ENCODE results near the gene PLXNA2. TPM values are rescaled to one million over a fixed set of nuclear protein-coding genes. Genes with fewer than 3 reads are reported as not detected.

The PLXNA2 gene
- total RNA-seq, 1 donor from 2014 or later: 17.7 TPM

- Histone ChIP-seq H3K4me3 (ENCODE audit: insufficient read depth, low read depth, low read length) (no peak overlapping the region), H3K4me1 (ENCODE audit: insufficient read depth, low read length) (peaks cover 18% of the 10 kb centered on the region), H3K36me3 (ENCODE audit: insufficient read depth, low read length) (no peaks in the 10 kb centered on the region), H2AFZ (ENCODE audit: low read depth, low read length) (no peak overlapping the region), H3K79me2 (ENCODE audit: insufficient read depth, low read length) (no peaks in the 10 kb centered on the region), H3K9me3 (ENCODE audit: insufficient read depth, low read depth, low read length) (no peaks in the 10 kb centered on the region), H3K4me2 (ENCODE audit: low read length) (peak overlapping the region; percentile 56), H3K27ac (ENCODE audit: low read depth, low read length) (no peak overlapping the region), H3K27me3 (ENCODE audit: insufficient read depth, low read length) (no peaks in the 10 kb centered on the region), H3K9ac (ENCODE audit: low read length) (no peak overlapping the region), H4K20me1 (ENCODE audit: insufficient read depth, low read length) (no peaks in the 10 kb centered on the region)
- no peak overlapping the region for H3K4me3 Mint-ChIP-seq (ENCODE audit: unreplicated experiment)
- H3K4me1 Mint-ChIP-seq (ENCODE audit: low read depth, unreplicated experiment): peaks cover 49% of the 10 kb centered on the region
- H3K36me3 Mint-ChIP-seq (ENCODE audit: low read depth, unreplicated experiment): peaks cover under 1% of the 10 kb centered on the region
- no peaks in the 10 kb centered on the region for H3K9me3 Mint-ChIP-seq (ENCODE audit: unreplicated experiment)
- FAIRE-seq (no peak), DNase-seq (ENCODE audit: low read depth) (peak; percentile 56)
- TF ChIP-seq, protein P1, sequence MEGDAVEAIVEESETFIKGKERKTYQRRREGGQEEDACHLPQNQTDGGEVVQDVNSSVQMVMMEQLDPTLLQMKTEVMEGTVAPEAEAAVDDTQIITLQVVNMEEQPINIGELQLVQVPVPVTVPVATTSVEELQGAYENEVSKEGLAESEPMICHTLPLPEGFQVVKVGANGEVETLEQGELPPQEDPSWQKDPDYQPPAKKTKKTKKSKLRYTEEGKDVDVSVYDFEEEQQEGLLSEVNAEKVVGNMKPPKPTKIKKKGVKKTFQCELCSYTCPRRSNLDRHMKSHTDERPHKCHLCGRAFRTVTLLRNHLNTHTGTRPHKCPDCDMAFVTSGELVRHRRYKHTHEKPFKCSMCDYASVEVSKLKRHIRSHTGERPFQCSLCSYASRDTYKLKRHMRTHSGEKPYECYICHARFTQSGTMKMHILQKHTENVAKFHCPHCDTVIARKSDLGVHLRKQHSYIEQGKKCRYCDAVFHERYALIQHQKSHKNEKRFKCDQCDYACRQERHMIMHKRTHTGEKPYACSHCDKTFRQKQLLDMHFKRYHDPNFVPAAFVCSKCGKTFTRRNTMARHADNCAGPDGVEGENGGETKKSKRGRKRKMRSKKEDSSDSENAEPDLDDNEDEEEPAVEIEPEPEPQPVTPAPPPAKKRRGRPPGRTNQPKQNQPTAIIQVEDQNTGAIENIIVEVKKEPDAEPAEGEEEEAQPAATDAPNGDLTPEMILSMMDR (IDR thresholded peaks at IDR 0.05; ENCODE audit: insufficient read depth, low read depth, low read length): no peak
- no peak for TF ChIP-seq EZH2 (IDR thresholded peaks at IDR 0.05; ENCODE audit: insufficient read depth, low read length)
- no peak overlapping the region for H3K27ac Mint-ChIP-seq (ENCODE audit: unreplicated experiment)
- peaks cover 5% of the 10 kb centered on the region for H3K27me3 Mint-ChIP-seq (ENCODE audit: low read depth, unreplicated experiment)
Observed at GRCh38 chr1:208174731-208175507, 69.3 kb downstream of the PLXNA2 start.

DNA sequence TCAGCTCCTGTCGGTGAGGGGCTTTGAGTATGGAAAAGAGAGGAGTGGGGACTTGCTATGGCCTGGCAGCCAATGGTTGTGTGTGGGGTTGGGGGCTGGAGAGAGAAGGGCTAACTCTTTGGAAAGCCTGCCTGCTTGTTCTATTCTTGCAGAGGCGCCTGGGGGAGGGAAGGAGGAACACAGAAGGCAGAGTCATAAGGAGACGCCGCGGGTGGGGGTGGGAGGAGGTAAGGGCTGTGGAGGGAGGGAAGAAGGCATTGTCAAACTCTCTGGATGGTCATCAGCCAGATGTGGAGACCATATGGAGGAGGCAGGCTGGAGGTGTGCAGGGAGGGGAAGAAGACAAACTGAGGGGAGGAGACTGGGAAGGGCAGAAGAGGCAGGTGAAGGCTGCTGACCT is 70.0 kb downstream of the PLXNA2 start:
- Histone ChIP-seq H2AFZ (ENCODE audit: low read depth, low read length) (no peak overlapping the region), H3K36me3 (ENCODE audit: insufficient read depth, low read length) (no peaks in the 10 kb centered on the region), H3K4me3 (ENCODE audit: insufficient read depth, low read depth, low read length) (no peak overlapping the region), H3K4me2 (ENCODE audit: low read length) (peak overlapping the region; percentile 56), H3K79me2 (ENCODE audit: insufficient read depth, low read length) (no peaks in the 10 kb centered on the region), H3K27me3 (ENCODE audit: insufficient read depth, low read length) (no peaks in the 10 kb centered on the region), H3K9me3 (ENCODE audit: insufficient read depth, low read depth, low read length) (no peaks in the 10 kb centered on the region), H4K20me1 (ENCODE audit: insufficient read depth, low read length) (no peaks in the 10 kb centered on the region), H3K9ac (ENCODE audit: low read length) (no peak overlapping the region), H3K27ac (ENCODE audit: low read depth, low read length) (no peak overlapping the region), H3K4me1 (ENCODE audit: insufficient read depth, low read length) (peaks cover 18% of the 10 kb centered on the region)
- peaks cover 5% of the 10 kb centered on the region for H3K27me3 Mint-ChIP-seq (ENCODE audit: low read depth, unreplicated experiment)
- TF ChIP-seq, protein P1 (IDR thresholded peaks at IDR 0.05; ENCODE audit: insufficient read depth, low read depth, low read length): no peak
- TF ChIP-seq EZH2 (IDR thresholded peaks at IDR 0.05; ENCODE audit: insufficient read depth, low read length): no peak
- no peaks in the 10 kb centered on the region for H3K9me3 Mint-ChIP-seq (ENCODE audit: unreplicated experiment)
- H3K4me3 Mint-ChIP-seq (ENCODE audit: unreplicated experiment): no peak overlapping the region
- FAIRE-seq (no peak), DNase-seq (ENCODE audit: low read depth) (no peak)
- H3K4me1 Mint-ChIP-seq (ENCODE audit: low read depth, unreplicated experiment): peaks cover 49% of the 10 kb centered on the region
- no peak overlapping the region for H3K27ac Mint-ChIP-seq (ENCODE audit: unreplicated experiment)
- peaks cover 2% of the 10 kb centered on the region for H3K36me3 Mint-ChIP-seq (ENCODE audit: low read depth, unreplicated experiment)

GRCh38 chr1:208173749-208174148 is 70.4 kb downstream of the PLXNA2 start:
- no peak overlapping the region for H3K9ac ChIP-seq (ENCODE audit: low read length)
- Mint-ChIP-seq H3K27me3 (ENCODE audit: low read depth, unreplicated experiment) (peaks cover 7% of the 10 kb centered on the region), H3K36me3 (ENCODE audit: low read depth, unreplicated experiment) (peaks cover 2% of the 10 kb centered on the region), H3K4me3 (ENCODE audit: unreplicated experiment) (no peak overlapping the region), H3K27ac (ENCODE audit: unreplicated experiment) (no peak overlapping the region), H3K9me3 (ENCODE audit: unreplicated experiment) (no peaks in the 10 kb centered on the region), H3K4me1 (ENCODE audit: low read depth, unreplicated experiment) (peaks cover 48% of the 10 kb centered on the region)
- no peaks in the 10 kb centered on the region for H3K27me3 ChIP-seq (ENCODE audit: insufficient read depth, low read length)
- no peaks in the 10 kb centered on the region for H3K79me2 ChIP-seq (ENCODE audit: insufficient read depth, low read length)
- H3K27ac ChIP-seq (ENCODE audit: low read depth, low read length): no peak overlapping the region
- H4K20me1 ChIP-seq (ENCODE audit: insufficient read depth, low read length): no peaks in the 10 kb centered on the region
- TF ChIP-seq, protein P1 (IDR thresholded peaks at IDR 0.05; ENCODE audit: insufficient read depth, low read depth, low read length): no peak
- no peak for TF ChIP-seq EZH2 (IDR thresholded peaks at IDR 0.05; ENCODE audit: insufficient read depth, low read length)
- H2AFZ ChIP-seq (ENCODE audit: low read depth, low read length): no peak overlapping the region
- no peak for FAIRE-seq
- no peak overlapping the region for H3K4me3 ChIP-seq (ENCODE audit: insufficient read depth, low read depth, low read length)
- peak; percentile 29 for DNase-seq (ENCODE audit: low read depth)
- H3K4me2 ChIP-seq (ENCODE audit: low read length): peak overlapping the region; percentile 19
- H3K36me3 ChIP-seq (ENCODE audit: insufficient read depth, low read length): no peaks in the 10 kb centered on the region
- H3K4me1 ChIP-seq (ENCODE audit: insufficient read depth, low read length): peaks cover 18% of the 10 kb centered on the region
- H3K9me3 ChIP-seq (ENCODE audit: insufficient read depth, low read depth, low read length): no peaks in the 10 kb centered on the region

Data from astrocyte (in vitro differentiated cells and primary cell).